ENCODE measurements around the gene MAST3.

MAST3 gene

GRCh38 chr19:18131841-18132596, 34.4 kb downstream of the MAST3 start:
- H3K4me3 ChIP-seq (ENCODE audit: low read depth, low read length): no peak overlapping the region
- no peak for TF ChIP-seq CTCF (IDR thresholded peaks at IDR 0.05; ENCODE audit: low read depth, low read length, missing control alignments)
- no peak for DNase-seq (ENCODE audit: low read depth)

DNA sequence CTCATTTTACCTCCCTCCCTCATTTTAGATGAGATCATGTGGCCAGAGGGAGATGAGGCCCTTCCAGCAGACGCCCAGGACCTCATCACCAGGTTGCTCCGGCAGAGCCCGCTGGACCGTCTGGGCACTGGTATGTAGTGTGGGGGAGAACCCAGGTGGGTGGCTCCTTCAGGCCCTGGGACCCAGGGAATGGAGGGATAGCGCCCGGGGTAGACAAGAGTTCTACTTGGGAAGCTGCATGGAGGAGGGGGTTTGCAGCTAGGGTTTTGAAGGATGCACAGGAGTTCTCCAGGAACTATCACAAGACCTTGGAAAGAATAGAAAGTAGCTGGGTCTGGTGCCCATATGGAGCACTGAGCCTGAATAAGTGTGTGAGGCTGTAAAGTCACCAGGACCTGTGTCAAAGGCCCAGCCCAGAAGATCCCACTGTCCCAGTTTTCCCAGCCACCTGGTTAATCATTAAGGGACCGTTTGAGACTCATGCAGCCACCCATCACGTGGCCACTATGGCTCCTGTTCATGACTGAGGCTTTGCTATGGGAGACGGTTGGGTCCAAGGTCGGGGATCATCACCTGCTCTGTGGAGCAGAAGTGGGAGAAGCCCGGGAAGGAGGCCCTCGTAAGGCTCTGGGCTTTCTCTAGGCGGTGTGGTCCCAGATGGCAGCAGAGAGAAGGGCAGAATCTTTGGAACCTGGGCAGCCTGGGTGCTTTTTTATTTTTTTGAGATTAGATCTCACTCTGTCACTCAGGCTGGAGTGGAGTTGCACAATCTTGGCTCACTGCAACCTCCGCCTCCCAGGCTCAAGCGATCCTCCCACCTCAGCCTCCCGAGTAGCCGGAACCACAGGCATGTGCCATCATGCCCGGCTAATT, 38.4 kb downstream of the MAST3 start:
- DNase-seq (ENCODE audit: low read depth): no peak
- TF ChIP-seq CTCF (IDR thresholded peaks at IDR 0.05; ENCODE audit: low read depth, low read length, missing control alignments): no peak
- H3K4me3 ChIP-seq (ENCODE audit: low read depth, low read length): no peak overlapping the region

DNA sequence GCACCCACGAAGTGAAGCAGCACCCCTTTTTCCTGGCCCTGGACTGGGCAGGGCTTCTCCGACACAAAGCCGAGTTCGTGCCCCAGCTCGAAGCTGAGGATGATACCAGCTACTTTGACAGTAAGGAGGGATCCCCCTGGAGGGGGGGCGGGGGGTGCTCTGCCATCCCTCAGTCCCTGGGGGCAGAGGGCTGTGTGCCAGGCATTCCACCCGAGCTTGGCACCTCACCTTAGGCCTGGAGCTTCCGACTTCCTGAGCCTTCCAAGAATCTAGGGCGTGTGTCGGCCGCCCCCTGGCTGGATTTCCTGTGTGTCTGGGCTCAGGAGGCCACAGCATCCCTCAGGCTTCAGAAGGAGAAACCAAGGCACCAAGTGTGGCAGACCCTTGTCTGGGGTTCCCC, 39.7 kb downstream of the MAST3 start:
- no peak for TF ChIP-seq CTCF (IDR thresholded peaks at IDR 0.05; ENCODE audit: low read depth, low read length, missing control alignments)
- H3K4me3 ChIP-seq (ENCODE audit: low read depth, low read length): no peak overlapping the region
- DNase-seq (ENCODE audit: low read depth): no peak

DNA sequence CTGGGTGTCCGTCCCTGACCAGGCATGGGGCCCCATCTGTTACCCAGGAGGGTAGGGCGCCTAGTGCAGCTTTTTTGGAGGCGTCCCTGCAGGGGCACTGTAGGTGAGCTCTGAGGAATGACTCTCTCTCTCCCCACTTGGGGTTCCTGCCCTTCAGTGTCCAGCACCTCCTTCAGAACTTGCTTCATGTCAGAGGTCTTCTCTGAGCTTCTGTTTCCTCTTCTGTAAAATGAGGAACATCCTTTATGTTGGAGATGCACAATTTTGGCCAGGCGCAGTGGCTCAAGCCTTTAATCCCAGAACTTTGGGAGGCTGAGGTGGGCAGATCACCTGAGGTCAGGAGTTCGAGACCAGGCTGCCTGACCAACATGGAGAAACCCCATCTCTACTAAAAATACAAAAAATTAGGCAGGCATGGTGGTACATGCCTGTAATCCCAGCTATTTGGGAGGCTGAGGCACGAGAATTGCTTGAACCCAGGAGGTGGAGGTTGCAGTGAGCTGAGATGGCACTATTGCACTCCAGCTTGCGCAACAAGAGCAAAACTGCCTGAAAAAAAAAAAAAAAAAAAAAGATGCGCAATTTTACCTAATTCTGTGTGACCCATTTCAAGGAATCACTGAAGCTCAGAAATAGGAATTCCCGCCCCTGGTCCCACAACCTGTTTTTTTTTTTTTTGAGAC, 40.2 kb downstream of the MAST3 start:
- DNase-seq (ENCODE audit: low read depth): no peak
- TF ChIP-seq CTCF (IDR thresholded peaks at IDR 0.05; ENCODE audit: low read depth, low read length, missing control alignments): no peak
- H3K4me3 ChIP-seq (ENCODE audit: low read depth, low read length): no peak overlapping the region

GRCh38 chr19:18140473-18140872, 42.9 kb downstream of the MAST3 start:
- TF ChIP-seq CTCF (IDR thresholded peaks at IDR 0.05; ENCODE audit: low read depth, low read length, missing control alignments): no peak
- no peak overlapping the region for H3K4me3 ChIP-seq (ENCODE audit: low read depth, low read length)
- DNase-seq (ENCODE audit: low read depth): no peak

DNA sequence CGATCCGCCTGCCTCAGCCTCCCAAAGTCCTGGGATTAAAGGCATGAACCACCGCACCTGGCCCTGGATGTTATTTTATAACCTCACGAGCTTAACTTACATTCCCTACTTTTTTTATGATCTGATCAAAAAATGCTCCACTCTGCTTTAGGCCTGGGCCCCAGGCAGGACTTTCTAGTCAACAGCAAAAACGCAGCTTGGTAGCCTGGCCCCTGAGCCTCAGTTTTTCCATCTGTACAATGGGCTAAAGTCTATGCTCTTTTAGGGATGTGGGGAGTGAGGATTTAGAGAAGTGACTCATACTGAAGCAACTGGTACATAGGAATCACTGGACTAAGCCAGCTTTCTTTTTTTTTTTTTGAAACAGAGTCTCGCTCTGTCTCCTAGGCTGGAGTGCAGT, 43.5 kb downstream of the MAST3 start:
- no peak for TF ChIP-seq CTCF (IDR thresholded peaks at IDR 0.05; ENCODE audit: low read depth, low read length, missing control alignments)
- H3K4me3 ChIP-seq (ENCODE audit: low read depth, low read length): no peak overlapping the region
- no peak for DNase-seq (ENCODE audit: low read depth)
